ENCODE measurements around the gene CAP1.

Gene CAP1

GRCh38 chr1:40014812-40015594 lies 25.5 kb upstream of the CAP1 start:
- peaks cover 2% of the 10 kb centered on the region for H3K9me3 Mint-ChIP-seq
- no peak overlapping the region for H3K27ac Mint-ChIP-seq
- H3K4me1 Mint-ChIP-seq, result no peaks in the 10 kb centered on the region
- H3K4me3 Mint-ChIP-seq, result no peak overlapping the region
- no peak for TF ChIP-seq CTCF (IDR thresholded peaks at IDR 0.05; ENCODE audit: unreplicated experiment in 3 of 3)
- no peaks in the 10 kb centered on the region for H3K36me3 Mint-ChIP-seq (ENCODE audit: low read depth)
- H3K27me3 Mint-ChIP-seq (ENCODE audit: low read depth), result peaks cover 11% of the 10 kb centered on the region

- H3K4me1 Mint-ChIP-seq, result no peaks in the 10 kb centered on the region
These were observed 22.5 kb upstream of the CAP1 start for GRCh38 chr1:40017951-40018575.

GRCh38 chr1:40020447-40021085 lies 20.0 kb upstream of the CAP1 start:
- Mint-ChIP-seq H3K27me3 (ENCODE audit: low read depth) (peaks cover 10% of the 10 kb centered on the region), H3K4me1 (no peaks in the 10 kb centered on the region), H3K9me3 (peaks cover 7% of the 10 kb centered on the region), H3K27ac (no peak overlapping the region), H3K36me3 (ENCODE audit: low read depth) (no peaks in the 10 kb centered on the region), H3K4me3 (no peak overlapping the region)
- no peak for TF ChIP-seq CTCF (IDR thresholded peaks at IDR 0.05; ENCODE audit: unreplicated experiment in 3 of 3)

More at GRCh38 chr1:40017951-40018575, 22.5 kb upstream of the CAP1 start:
- H3K36me3 Mint-ChIP-seq (ENCODE audit: low read depth), result no peaks in the 10 kb centered on the region
- H3K27me3 Mint-ChIP-seq (ENCODE audit: low read depth), result peaks cover 5% of the 10 kb centered on the region
- no peak overlapping the region for H3K4me3 Mint-ChIP-seq
- H3K9me3 Mint-ChIP-seq, result peaks cover 2% of the 10 kb centered on the region
- H3K27ac Mint-ChIP-seq, result no peak overlapping the region
- TF ChIP-seq CTCF (IDR thresholded peaks at IDR 0.05; ENCODE audit: unreplicated experiment in 3 of 3), result no peak

GRCh38 chr1:40023379-40023944 lies 17.1 kb upstream of the CAP1 start:
- TF ChIP-seq CTCF (IDR thresholded peaks at IDR 0.05; ENCODE audit: unreplicated experiment in 3 of 3), result no peak
- Mint-ChIP-seq H3K4me3 (no peak overlapping the region), H3K9me3 (peaks cover 10% of the 10 kb centered on the region), H3K4me1 (no peaks in the 10 kb centered on the region), H3K27ac (no peak overlapping the region), H3K36me3 (ENCODE audit: low read depth) (no peaks in the 10 kb centered on the region), H3K27me3 (ENCODE audit: low read depth) (peaks cover 9% of the 10 kb centered on the region)

GRCh38 chr1:40024671-40025070 lies 15.9 kb upstream of the CAP1 start:
- H3K4me1 Mint-ChIP-seq, result no peaks in the 10 kb centered on the region
- no peak for TF ChIP-seq CTCF (IDR thresholded peaks at IDR 0.05; ENCODE audit: unreplicated experiment in 3 of 3)
- H3K4me3 Mint-ChIP-seq, result no peak overlapping the region
- peaks cover 10% of the 10 kb centered on the region for H3K9me3 Mint-ChIP-seq
- H3K27me3 Mint-ChIP-seq (ENCODE audit: low read depth), result peaks cover 9% of the 10 kb centered on the region
- H3K27ac Mint-ChIP-seq, result no peak overlapping the region
- no peaks in the 10 kb centered on the region for H3K36me3 Mint-ChIP-seq (ENCODE audit: low read depth)
